Posterior cingulate gyrus (tissue), 11 donors: ENCODE results near the gene SMIM32.

Experiments
- DNase-seq, 10 donors: peaks; one replicate each; pipeline versions ENCODE4 v3.0.0 to v3.0.0-alpha.2; 2020 to 2021; ENCODE audit warnings: mixed read lengths in 3 of 10
- intact Hi-C: fragments of 100-400 bp; cut with DNase I; formaldehyde crosslinking; loops from one replicate; pipeline ENCODE4 v1.15.1; 2023

Gene SMIM32

GRCh38 chr5:136190904-136191303 lies 2.1 kb downstream of the SMIM32 start:
- intact Hi-C loops, result no loop called here
- no peak for DNase-seq

- DNase-seq, result no peak
Observed at GRCh38 chr5:136190091-136190720, 2.8 kb downstream of the SMIM32 start.

DNA sequence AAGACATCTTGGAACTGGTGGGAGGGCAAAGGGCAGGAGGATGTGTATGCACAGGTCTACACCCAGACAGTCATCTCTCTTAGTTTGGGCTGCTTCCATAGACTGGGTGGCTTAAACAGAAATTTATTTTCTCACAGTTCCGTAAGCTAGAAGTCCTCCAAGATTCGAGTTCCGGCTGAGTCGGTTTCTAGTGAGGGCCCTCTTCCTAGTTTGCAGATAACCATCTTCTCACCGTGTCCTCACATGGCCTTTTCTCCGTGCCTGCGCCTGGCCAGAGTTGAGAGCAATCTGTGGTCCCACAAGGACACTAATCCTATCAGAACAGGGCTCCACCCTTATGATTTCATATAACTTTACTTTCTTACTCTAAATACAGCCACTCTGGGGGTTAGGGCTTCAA lies 4.1 kb downstream of the SMIM32 start:
- no peak for DNase-seq
- intact Hi-C loops, result no loop called here

More at GRCh38 chr5:136190091-136190720, 2.8 kb downstream of the SMIM32 start:
- intact Hi-C loops, result no loop called here

- no peak for DNase-seq
- intact Hi-C loops, result no loop called here
Observed at GRCh38 chr5:136186796-136187195, 6.2 kb downstream of the SMIM32 start.

DNA sequence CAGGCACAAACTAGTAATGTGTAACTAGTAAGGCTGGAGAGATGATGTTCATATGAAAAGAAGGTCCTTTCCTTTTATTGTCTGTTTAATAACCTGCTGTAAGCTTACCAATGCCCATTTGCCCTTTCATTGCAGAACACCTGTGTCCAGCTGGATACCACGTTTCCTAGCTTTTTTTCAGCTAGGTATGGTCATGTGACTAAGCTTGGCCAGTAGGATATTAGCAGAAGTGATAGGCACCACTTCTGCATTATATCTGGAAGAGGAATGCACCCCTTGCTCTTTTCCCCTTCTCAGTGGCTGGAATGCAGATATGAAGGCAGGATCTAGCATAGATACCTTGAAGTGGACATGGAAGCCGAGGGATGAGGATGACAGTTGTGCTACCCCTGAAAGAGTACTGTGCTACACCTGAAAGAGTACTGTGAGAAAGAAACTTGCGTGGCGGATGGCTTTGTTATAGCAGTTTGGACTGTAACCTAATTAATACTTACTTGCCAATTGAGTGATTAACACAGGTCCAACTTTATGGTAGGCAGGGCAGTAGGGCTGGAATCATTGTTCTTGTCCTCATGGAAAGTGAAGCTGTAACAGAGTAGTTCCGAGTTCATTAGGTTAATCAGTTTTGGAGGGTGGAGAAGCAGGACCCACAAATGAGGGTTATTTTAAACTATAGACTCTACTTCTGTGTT lies 6.8 kb downstream of the SMIM32 start:
- DNase-seq, result no peak
- intact Hi-C loops, result no loop called here

GRCh38 chr5:136182618-136183017 lies 10.3 kb downstream of the SMIM32 start:
- intact Hi-C loops, result no loop called here
- DNase-seq, result no peak

GRCh38 chr5:136174021-136174659 lies 18.8 kb downstream of the SMIM32 start:
- intact Hi-C loops, result loop anchor here (1.0 to 2.0 kb wide), 2 partner anchors 229 to 285 kb away; no protein-coding TSS in a partner anchor
- DNase-seq, result no peak

GRCh38 chr5:136169218-136169617 lies 23.7 kb downstream of the SMIM32 start:
- intact Hi-C loops, result no loop called here
- no peak for DNase-seq

DNA sequence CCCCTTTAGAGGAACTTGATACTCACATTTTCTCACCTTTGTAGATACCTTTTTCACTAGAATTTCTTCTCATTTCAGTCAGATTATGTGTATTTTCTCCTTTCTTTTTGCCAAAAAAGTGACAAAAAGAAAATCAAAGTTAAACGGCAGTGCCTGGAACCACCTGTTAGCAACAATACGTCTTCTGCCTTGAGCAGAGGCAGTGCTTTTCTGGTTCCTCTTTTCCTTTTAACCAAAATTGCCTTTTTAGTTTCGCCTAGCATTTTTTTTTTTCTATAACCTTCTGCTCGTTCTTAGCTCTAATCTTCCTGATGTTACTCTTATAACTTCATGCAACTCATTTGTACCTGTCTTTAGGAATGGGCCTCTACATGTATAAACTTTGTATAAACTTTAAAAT lies 26.1 kb downstream of the SMIM32 start:
- intact Hi-C loops, result no loop called here
- DNase-seq, result no peak

DNA sequence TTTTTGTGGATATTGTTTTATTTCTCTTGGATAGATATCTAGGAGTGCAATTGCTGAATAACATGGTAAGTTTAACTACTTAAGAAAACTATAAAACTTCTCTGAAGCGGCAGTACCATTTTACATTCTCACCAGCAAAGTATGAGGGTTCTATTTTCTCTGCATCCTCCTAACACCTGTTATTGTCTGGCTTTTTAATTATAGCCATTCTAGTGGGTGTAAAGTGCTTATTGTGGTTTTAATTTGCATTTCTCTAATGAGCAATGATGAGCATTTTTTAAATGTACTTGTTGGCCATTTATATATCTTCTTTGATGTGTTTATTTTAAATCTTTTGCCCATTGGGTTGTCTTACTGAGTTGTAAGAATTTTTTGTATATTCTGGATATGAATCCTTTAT lies 28.7 kb downstream of the SMIM32 start:
- intact Hi-C loops, result no loop called here
- DNase-seq, result no peak

DNA sequence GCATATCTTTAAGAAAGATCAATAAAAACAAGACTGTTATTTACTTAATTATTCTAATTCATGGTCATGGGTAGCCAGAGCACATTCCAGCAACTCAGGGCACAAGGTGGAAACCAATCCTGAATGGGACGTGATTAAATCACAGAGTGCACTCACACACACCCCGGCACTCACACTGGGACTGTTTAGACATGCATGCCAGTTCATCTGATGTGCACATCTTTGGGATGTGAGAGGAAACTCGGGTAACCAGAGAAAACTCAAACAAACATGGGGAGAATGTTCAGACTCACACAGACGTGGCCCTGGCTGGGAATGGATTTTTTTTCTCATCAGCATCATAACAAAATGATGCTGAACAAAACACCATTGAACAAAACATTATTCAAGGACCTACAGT lies 31.0 kb downstream of the SMIM32 start:
- peak in 1 of 10 donors; percentile 8 for DNase-seq
- intact Hi-C loops, result no loop called here

- no peak for DNase-seq
- intact Hi-C loops, result no loop called here
Observed at GRCh38 chr5:136159457-136159856, 33.5 kb downstream of the SMIM32 start.

DNA sequence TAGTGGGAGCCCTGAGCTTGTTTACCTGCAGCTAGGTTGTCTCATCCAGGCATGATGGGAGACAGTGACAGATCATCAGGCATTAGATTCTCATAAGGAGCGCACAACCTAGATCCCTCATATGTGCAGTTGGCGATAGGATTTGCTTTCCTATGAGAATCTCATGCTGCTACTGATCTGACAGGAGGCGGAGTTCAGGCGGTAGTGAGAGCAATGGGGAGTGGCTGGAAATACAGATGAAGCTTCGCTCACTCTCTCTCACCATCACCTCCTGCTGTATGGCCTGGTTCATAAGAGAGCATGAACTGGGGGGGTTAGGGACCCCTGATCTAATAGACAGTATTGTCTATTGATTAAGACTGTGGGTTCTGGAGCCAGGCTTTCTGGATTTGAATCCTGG lies 35.4 kb downstream of the SMIM32 start:
- no peak for DNase-seq
- intact Hi-C loops, result no loop called here

DNA sequence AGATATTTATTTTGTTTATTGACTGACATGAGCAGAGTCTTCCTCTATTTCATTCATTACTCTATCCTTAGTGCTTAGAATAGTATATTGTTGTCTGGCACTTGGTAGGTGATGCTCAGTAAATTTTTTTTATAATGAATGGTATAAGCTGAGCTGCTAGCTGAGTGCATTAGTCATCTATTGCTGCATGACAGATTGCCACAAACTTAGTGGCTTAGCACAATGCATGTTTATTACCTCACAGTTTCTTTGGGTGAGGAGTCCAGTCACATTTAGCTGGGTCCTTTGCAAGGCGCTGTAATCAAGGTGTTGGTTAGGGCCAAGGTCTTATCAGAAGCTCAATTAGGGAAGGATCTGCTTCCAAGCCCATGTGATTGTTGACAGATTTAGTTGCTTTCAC lies 37.2 kb downstream of the SMIM32 start:
- intact Hi-C loops, result no loop called here
- no peak for DNase-seq

- no peak for DNase-seq
- intact Hi-C loops, result no loop called here
Observed at GRCh38 chr5:136155078-136155477, 37.9 kb downstream of the SMIM32 start.

GRCh38 chr5:136153581-136154236 lies 39.3 kb downstream of the SMIM32 start:
- intact Hi-C loops, result no loop called here
- DNase-seq, result no peak

DNA sequence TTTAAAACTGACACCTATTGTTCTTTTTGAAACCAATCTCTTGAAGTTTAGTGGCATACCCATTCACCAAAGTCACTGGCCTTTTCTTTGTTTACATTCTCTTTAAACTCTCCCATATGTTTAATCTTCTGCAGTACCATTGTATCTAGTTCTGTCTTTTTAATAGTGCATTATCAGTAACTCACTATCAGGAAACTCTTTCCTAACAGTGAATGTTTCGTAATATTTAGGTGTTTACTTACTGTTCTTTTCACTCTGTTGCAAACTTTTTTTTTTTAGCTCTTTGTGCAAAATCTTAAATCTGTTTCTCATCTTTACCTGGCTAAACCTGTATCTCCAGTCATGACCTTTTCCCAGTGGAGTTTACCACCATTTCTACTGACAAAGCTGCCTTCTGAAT lies 43.1 kb downstream of the SMIM32 start:
- DNase-seq, result no peak
- intact Hi-C loops, result no loop called here

DNA sequence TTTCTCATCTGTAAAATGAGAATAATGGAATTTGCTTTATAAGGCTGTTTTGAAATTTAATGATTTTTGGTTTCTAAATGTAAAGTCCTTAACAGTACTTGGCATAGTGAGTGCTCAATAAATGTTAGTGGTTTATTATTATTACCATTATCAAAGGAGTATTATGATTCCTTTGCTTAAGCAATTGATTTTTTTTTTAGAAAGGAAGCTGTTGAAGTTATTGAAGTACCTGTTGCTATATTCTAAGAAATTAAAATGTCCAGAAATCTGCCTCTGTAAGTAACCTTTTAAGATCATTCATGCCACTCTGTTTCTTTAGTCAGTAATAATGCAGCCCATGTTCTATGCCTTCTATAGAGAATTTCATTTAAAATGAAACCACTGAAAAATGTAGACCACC lies 45.3 kb downstream of the SMIM32 start:
- intact Hi-C loops, result no loop called here
- DNase-seq, result no peak

DNA sequence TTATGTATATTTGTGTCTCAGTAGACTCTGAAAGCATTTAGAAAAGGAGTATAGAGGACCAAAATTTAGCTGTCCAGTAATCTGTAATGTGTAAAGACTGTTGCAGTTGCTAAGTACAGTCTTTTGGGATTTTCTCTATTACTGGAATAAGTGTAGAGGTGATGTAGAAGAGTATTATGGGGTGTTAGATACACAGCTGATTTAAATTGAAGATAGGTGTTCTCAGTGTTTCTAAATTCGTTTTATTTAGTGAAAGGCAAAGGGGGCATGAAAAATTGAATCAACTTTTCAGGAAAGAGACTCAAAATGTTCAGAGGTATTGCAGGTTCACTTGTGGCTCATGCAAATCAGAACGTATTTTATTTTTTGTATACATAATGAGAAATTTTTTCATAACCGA lies 46.8 kb downstream of the SMIM32 start:
- intact Hi-C loops, result no loop called here
- DNase-seq, result no peak

GRCh38 chr5:136145030-136145429 lies 47.9 kb downstream of the SMIM32 start:
- DNase-seq, result no peak
- intact Hi-C loops, result no loop called here

DNA sequence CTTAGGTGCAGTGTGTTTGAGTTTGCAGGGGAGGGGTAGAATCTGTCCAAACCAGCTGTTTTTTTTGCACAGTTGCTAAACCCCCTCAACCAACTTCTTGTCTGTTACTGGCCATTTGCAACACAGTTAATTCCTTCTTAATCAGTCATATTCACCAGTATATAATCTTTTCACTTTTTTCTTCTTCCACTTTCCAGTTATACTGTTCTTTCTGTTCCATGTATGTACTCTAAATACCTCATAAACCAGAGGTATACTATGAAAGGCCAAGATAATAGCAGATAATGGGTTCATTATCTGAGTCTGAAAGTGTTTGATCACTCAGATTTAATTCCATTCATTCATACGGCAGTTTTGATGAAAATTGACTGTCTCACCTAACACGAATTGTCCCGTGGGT lies 49.2 kb downstream of the SMIM32 start:
- no peak for DNase-seq
- intact Hi-C loops, result no loop called here
